GM21786 (cell line): ENCODE measurements around the gene CCDC179.

Experiments used
- ATAC-seq: cut with Tn5 transposase; IDR thresholded peaks from one replicate; pipeline ENCODE4 v1.9.1; 2021; ENCODE audit not compliant: unreplicated experiment

CCDC179 gene

GRCh38 chr11:22860241-22860640, at the start of gene CCDC179:
CCDC179 (minus strand) TSS chr11:22860474; CDS start chr11:22860421, 53 bp downstream.
- no peak for ATAC-seq

GRCh38 chr11:22903782-22904181, 43.5 kb upstream of the CCDC179 start:
- ATAC-seq = peak; percentile 56

GRCh38 chr11:22901603-22902002, 41.3 kb upstream of the CCDC179 start:
- no peak for ATAC-seq

GRCh38 chr11:22900764-22901486, 40.7 kb upstream of the CCDC179 start:
- no peak for ATAC-seq

GRCh38 chr11:22898036-22898435, 37.8 kb upstream of the CCDC179 start:
- no peak for ATAC-seq

- no peak for ATAC-seq
Observed at GRCh38 chr11:22890227-22890626, 30.0 kb upstream of the CCDC179 start.

GRCh38 chr11:22884217-22884616, 23.9 kb upstream of the CCDC179 start:
- no peak for ATAC-seq

GRCh38 chr11:22879630-22880029, 19.4 kb upstream of the CCDC179 start:
- ATAC-seq = no peak

GRCh38 chr11:22878604-22879003, 18.3 kb upstream of the CCDC179 start:
- ATAC-seq = no peak

GRCh38 chr11:22878039-22878438, 17.8 kb upstream of the CCDC179 start:
- ATAC-seq = no peak

- peak; percentile 99 for ATAC-seq
Observed at GRCh38 chr11:22875869-22876473, 15.7 kb upstream of the CCDC179 start.

- ATAC-seq = peak; percentile 54
Observed at GRCh38 chr11:22869325-22869724, 9.1 kb upstream of the CCDC179 start.

GRCh38 chr11:22859756-22860155, 518 bp downstream of the CCDC179 start:
- no peak for ATAC-seq

GRCh38 chr11:22851477-22851876, 8.8 kb downstream of the CCDC179 start:
- no peak for ATAC-seq

- no peak for ATAC-seq
Observed at GRCh38 chr11:22846726-22847125, 13.5 kb downstream of the CCDC179 start.

- no peak for ATAC-seq
Observed at GRCh38 chr11:22832315-22833015, 27.8 kb downstream of the CCDC179 start.

- ATAC-seq = no peak
Observed at GRCh38 chr11:22830082-22830414, 30.2 kb downstream of the CCDC179 start.

GRCh38 chr11:22829231-22830081, 30.8 kb downstream of the CCDC179 start, which contains the start of gene SVIP:
SVIP (minus strand) TSS chr11:22829801; CDS start chr11:22829748, 53 bp downstream.
- ATAC-seq = peak; percentile 93

- no peak for ATAC-seq
Observed at GRCh38 chr11:22828373-22828772, 31.9 kb downstream of the CCDC179 start.

- no peak for ATAC-seq
Observed at GRCh38 chr11:22822203-22822602, 38.1 kb downstream of the CCDC179 start.

- no peak for ATAC-seq
Observed at GRCh38 chr11:22809893-22810292, 50.4 kb downstream of the CCDC179 start.
